GM12878 (cell line): ENCODE results near the gene DHRS7B. TPM values are rescaled to one million over a fixed set of nuclear protein-coding genes. Genes with fewer than 3 reads are reported as not detected.

Experiments
- ATAC-seq: fragments of 200-7000 bp; cut with Tn5 transposase; 3 replicates; pipeline ENCODE4 v1.9.1; 2020; ENCODE audit warnings: mild to moderate bottlenecking, moderate library complexity
- BruUV-seq: library from RNA; stranded (reverse); fragments of 400-500 nt; replicated peaks from 2 replicates; lab custom pipeline; 2021; lab: Mats Ljungman, UMichigan
- CTCF ChIA-PET: fragments of 300-600 bp; sonication (Branson Sonifier 250); formaldehyde crosslinking; extraction: SDS; loops from one replicate; lab custom pipeline; 2021; ENCODE audit warnings: inconsistent platforms; lab: Yijun Ruan, JAX
- POLR2A ChIA-PET: fragments of 350-600 bp; formaldehyde crosslinking; extraction: SDS; loops from one replicate; lab custom pipeline; 2021; ENCODE audit warnings: inconsistent platforms; lab: Charles Lee
- RAD21 ChIA-PET: fragments of 300-600 bp; sonication (Branson Sonifier 250); formaldehyde crosslinking; loops from one replicate; lab custom pipeline; 2023; ENCODE audit warnings: antibody characterized with exemption; ENCODE audit not compliant: unreplicated experiment; lab: Charles Lee
- SMC1A ChIA-PET: fragments of 300-600 bp; sonication (Branson Sonifier 250); formaldehyde crosslinking; loops from one replicate; lab custom pipeline; 2023; ENCODE audit not compliant: unreplicated experiment, uncharacterized antibody; lab: Charles Lee
- DNase-seq: peaks from one replicate; pipeline ENCODE4 v3.0.0-alpha.2; 2011; ENCODE audit warnings: low read depth, low spot score
- FAIRE-seq: peaks from 3 replicates; lab custom pipeline; 2011; peaks lifted over from hg19 to GRCh38; lab: Jason Lieb, UNC
- H2AFZ ChIP-seq: 2 replicates; pipeline ENCODE4 v1.6.0; 2011; ENCODE audit warnings: low read depth, low read length, control low read depth; ENCODE audit not compliant: control insufficient read depth
- H3K27ac ChIP-seq: 2 replicates; pipeline ENCODE4 v1.5.1; 2011; ENCODE audit warnings: control low read depth; ENCODE audit not compliant: control insufficient read depth, insufficient read depth
- H3K27me3 ChIP-seq, 2 experiments: replicated peaks in 1 of 2; 2 replicates each; pipeline versions ENCODE4 v1.6.0 to v1.6.1; 2011; ENCODE audit warnings: low read length in 1 of 2; ENCODE audit not compliant: control insufficient read depth in 2 of 2, insufficient read depth in 2 of 2
- H3K36me3 ChIP-seq, 2 experiments: 2 replicates each; pipeline ENCODE4 v1.5.1; 2011; ENCODE audit warnings: low read length in 1 of 2; ENCODE audit not compliant: control insufficient read depth in 2 of 2, insufficient read depth in 2 of 2
- H3K4me1 ChIP-seq: 2 replicates; pipeline ENCODE4 v1.6.1; 2011; ENCODE audit warnings: mild to moderate bottlenecking, low read length, moderate library complexity, mixed read lengths; ENCODE audit not compliant: control insufficient read depth, insufficient read depth
- H3K4me2 ChIP-seq: 2 replicates; pipeline ENCODE4 v1.6.0; 2011; ENCODE audit warnings: control low read depth; ENCODE audit not compliant: control insufficient read depth, insufficient read depth
- H3K4me3 ChIP-seq: fragments of 200-600 bp; sonication (generic); 2 replicates; pipeline ENCODE4 v1.5.1; 2016
- H3K79me2 ChIP-seq: 2 replicates; pipeline ENCODE4 v1.6.0; 2011; ENCODE audit warnings: low read length; ENCODE audit not compliant: control insufficient read depth, insufficient read depth
- H3K9ac ChIP-seq: 2 replicates; pipeline ENCODE4 v1.8.0; 2011; ENCODE audit warnings: low read length, control low read depth, mixed read lengths; ENCODE audit not compliant: control insufficient read depth, insufficient read depth
- H3K9me3 ChIP-seq: replicated peaks from 3 replicates; pipeline ENCODE4 v1.5.1; 2011; ENCODE audit warnings: mild to moderate bottlenecking, low read length; ENCODE audit not compliant: control insufficient read depth, insufficient read depth
- H4K20me1 ChIP-seq: 2 replicates; pipeline ENCODE4 v1.6.0; 2011; ENCODE audit not compliant: control insufficient read depth, insufficient read depth
- CREM ChIP-seq: IDR thresholded peaks from 2 replicates; pipeline ENCODE4 v1.6.1; 2014; ENCODE audit warnings: antibody characterized with exemption, low read depth
- CTCF ChIP-seq, 3 experiments: IDR thresholded peaks in 2 of 3; conservative IDR thresholded peaks in 1 of 3; 2 replicates each; pipeline ENCODE4 v1.5.1; 2011; ENCODE audit warnings: low read depth in 3 of 3, low read length in 3 of 3, mild to moderate bottlenecking in 3 of 3, control low read depth in 2 of 3, moderate library complexity in 2 of 3, inconsistent platforms in 1 of 3, mixed read lengths in 1 of 3; ENCODE audit not compliant: control insufficient read depth in 2 of 3, insufficient read depth in 1 of 3; ENCODE audit errors: extremely low read depth in 1 of 3
- E2F4 ChIP-seq: IDR thresholded peaks from 2 replicates; pipeline ENCODE4 v1.6.1; 2012; ENCODE audit warnings: low read depth, low read length, improper control_type of control experiment
- NRF1 ChIP-seq: conservative IDR thresholded peaks from 2 replicates; pipeline ENCODE4 v1.6.1; 2011; ENCODE audit warnings: mild to moderate bottlenecking, low read depth, low read length, improper control_type of control experiment
- RB1 ChIP-seq: fragments of 450-650 bp; formaldehyde crosslinking; IDR thresholded peaks from 2 replicates; pipeline ENCODE4 v1.6.1; 2017; ENCODE audit warnings: mild to moderate bottlenecking, borderline replicate concordance
- RFX5 ChIP-seq: IDR thresholded peaks from 2 replicates; pipeline ENCODE4 v1.6.1; 2011; ENCODE audit warnings: low read depth, low read length, improper control_type of control experiment
- SMC3 ChIP-seq: IDR thresholded peaks from 2 replicates; pipeline ENCODE4 v1.6.1; 2011; ENCODE audit warnings: low read length, improper control_type of control experiment, borderline replicate concordance
- SREBF1 ChIP-seq: IDR thresholded peaks from 2 replicates; pipeline ENCODE4 v1.6.1; 2012; ENCODE audit warnings: mild to moderate bottlenecking, low read length
- TARDBP ChIP-seq: IDR thresholded peaks from 2 replicates; pipeline ENCODE4 v1.6.1; 2016; ENCODE audit warnings: borderline replicate concordance
- ZNF274 ChIP-seq: IDR thresholded peaks from one replicate; pipeline ENCODE4 v1.8.0; 2011; ENCODE audit not compliant: insufficient read length, insufficient read depth
- ZNF592 ChIP-seq: fragments of 450-650 bp; IDR thresholded peaks from 2 replicates; pipeline ENCODE4 v1.6.1; 2017; ENCODE audit warnings: mild to moderate bottlenecking, moderate library complexity
- ZNF622 ChIP-seq: fragments of 450-650 bp; IDR thresholded peaks from 2 replicates; pipeline ENCODE4 v1.6.1; 2017; ENCODE audit warnings: mild to moderate bottlenecking, inconsistent platforms
- WGBS: methylation state at CpG from one replicate; pipeline ENCODE4 v1.1.6; 2016; ENCODE audit warnings: low lambda C conversion rate; ENCODE audit not compliant: insufficient replicate concordance, insufficient coverage; ENCODE audit errors: missing lambda C conversion rate; 5-methylcytosine and 5-hydroxymethylcytosine counted together
- in situ Hi-C: fragments of 300-500 bp; cut with MboI; formaldehyde crosslinking; loops from 9 replicates; pipeline ENCODE4 v1.14.3; 2018; ENCODE audit warnings: mixed read lengths
- intact Hi-C: fragments of 100-400 bp; cut with micrococcal nuclease; formaldehyde crosslinking; loops from one replicate; pipeline ENCODE4 v1.14.2; 2022; ENCODE audit not compliant: unreplicated experiment
- polyA plus RNA-seq, 11 experiments: library from polyadenylated mRNA; depleted of rRNA in 4 of 11; unstranded in 6 of 11; stranded (reverse) in 5 of 11; fragments of >200 nt; fragmentation: Nextera tagmentation in 4 of 11; fragmentation: Illumina TruSeq in 1 of 11; extraction: Ambion mirVana in 4 of 11; extraction: Trizol in 1 of 11; gene quantifications; 1 replicate in 1 of 11; 2 replicates in 10 of 11; pipeline versions ENCODE4 v1.2.1 to v1.2.3, GENCODE V29; 2011 to 2016; ENCODE audit warnings: inconsistent platforms in 2 of 11, missing spikeins in 2 of 11, low read depth in 1 of 11
- total RNA-seq, 4 experiments: library from RNA; depleted of rRNA in 3 of 4; stranded (reverse); fragments of >200 nt in 3 of 4; fragmentation: Illumina TruSeq in 1 of 4; extraction: Trizol in 1 of 4; gene quantifications; 2 replicates each; pipeline versions ENCODE4 v1.2.1 to v1.2.3, GENCODE V29; 2013 to 2021

Gene DHRS7B
- total and polyA plus RNA-seq, 10 of the 15 experiments (the other 5 are each of a cell fraction or from before 2014, with no cell fraction given), result 11.1 to 35.6 (median 23.0) TPM

DNA sequence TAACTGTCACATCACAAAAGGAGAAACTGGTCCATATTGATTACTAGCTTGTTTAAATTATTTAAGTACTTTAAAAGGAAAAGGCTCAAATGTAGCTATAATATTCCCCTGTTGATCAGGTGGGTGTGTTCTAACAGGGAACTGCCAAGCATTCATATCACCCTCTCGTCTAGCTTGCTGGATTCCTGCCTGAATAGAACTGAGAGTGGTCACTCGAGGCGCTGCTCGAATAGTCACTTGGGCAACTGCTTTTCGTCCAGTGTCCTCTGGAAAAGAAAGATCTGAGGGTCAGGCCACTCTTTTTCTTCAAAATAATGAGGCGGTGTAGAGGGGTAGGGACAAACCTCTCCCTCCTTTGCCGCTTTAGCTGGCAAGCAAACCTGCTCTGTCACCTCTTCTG, 47.6 kb upstream of the DHRS7B start:
- Histone ChIP-seq H3K79me2 (no peaks in the 10 kb centered on the region), H3K4me2 (no peak overlapping the region), H3K4me3 (no peak overlapping the region), H3K9me3 (no peaks in the 10 kb centered on the region; the same call in 2 of the 3 replicates), H4K20me1 (no peaks in the 10 kb centered on the region), H3K27me3 (no peaks in the 10 kb centered on the region), H3K36me3 (no peaks in the 10 kb centered on the region), H2AFZ (no peak overlapping the region), H3K4me1 (no peaks in the 10 kb centered on the region), H3K27ac (no peak overlapping the region), H3K9ac (no peak overlapping the region)
- BruUV-seq, result no TSS peak
- DNase-seq (no peak), ATAC-seq (no peak), FAIRE-seq (no peak)
- intact Hi-C loops (no loop called here), in situ Hi-C loops (no loop called here)
- POLR2A ChIA-PET, result no interaction called here
- SMC1A ChIA-PET, result interaction anchor here (0.8 to 1.4 kb wide), 3 partner anchors 11 to 26 kb away, joined by 3 to 5 read pairs (median 3); no protein-coding TSS in a partner anchor
- RAD21 ChIA-PET, result interaction anchor here (1.3 kb wide), 1 partner anchor 20 kb away, joined by 3 read pairs; no protein-coding TSS in a partner anchor
- CTCF ChIA-PET, result no interaction called here
- 69% methylated on average over 7 of the region's 7 CpGs for WGBS
- TF ChIP-seq RB1, result no peak
- TF ChIP-seq E2F4, result no peak
- TF ChIP-seq ZNF622, result no peak
- no peak for TF ChIP-seq ZNF592
- no peak for TF ChIP-seq RFX5
- TF ChIP-seq SREBF1, result no peak
- TF ChIP-seq NRF1, result no peak
- no peak for TF ChIP-seq TARDBP
- no peak for TF ChIP-seq CREM
- TF ChIP-seq ZNF274, result no peak
- TF ChIP-seq CTCF (IDR thresholded peaks at IDR 0.05 in 2 of 3, conservative IDR thresholded peaks at IDR 0.05 in 1 of 3; ENCODE audit: control insufficient read depth in 2 of 3, extremely low read depth in 1 of 3, insufficient read depth in 1 of 3, low read depth in 3 of 3, low read length in 3 of 3), result no peak
- no peak for TF ChIP-seq SMC3
